ENCODE results near the gene GRM8.

Gene GRM8

GRCh38 chr7:126605553-126605952 lies 647.2 kb downstream of the GRM8 start:
- no peak overlapping the region for H3K27ac ChIP-seq (ENCODE audit: low read depth, low read length)
- no peaks in the 10 kb centered on the region for H3K27me3 ChIP-seq (ENCODE audit: control insufficient read depth, insufficient read depth, low read length)

GRCh38 chr7:126605056-126605455 lies 647.7 kb downstream of the GRM8 start:
- no peaks in the 10 kb centered on the region for H3K36me3 ChIP-seq (ENCODE audit: control insufficient read depth, insufficient read depth, low read length)
- no peak overlapping the region for H3K9ac ChIP-seq (ENCODE audit: low read depth, low read length)
- no peaks in the 10 kb centered on the region for H3K4me1 ChIP-seq (ENCODE audit: control insufficient read depth, insufficient read depth, low read length)
- no peaks in the 10 kb centered on the region for H3K27me3 ChIP-seq (ENCODE audit: control insufficient read depth, insufficient read depth, low read length)
- H3K27ac ChIP-seq (ENCODE audit: low read depth, low read length): no peak overlapping the region
- no peak overlapping the region for H3K4me3 ChIP-seq (ENCODE audit: low read depth, low read length)
- H3K9me3 ChIP-seq (ENCODE audit: control insufficient read depth, insufficient read depth, low read length): no peaks in the 10 kb centered on the region

More at GRCh38 chr7:126605553-126605952, 647.2 kb downstream of the GRM8 start:
- H3K36me3 ChIP-seq (ENCODE audit: control insufficient read depth, insufficient read depth, low read length): no peaks in the 10 kb centered on the region
- H3K4me1 ChIP-seq (ENCODE audit: control insufficient read depth, insufficient read depth, low read length): no peaks in the 10 kb centered on the region
- H3K9me3 ChIP-seq (ENCODE audit: control insufficient read depth, insufficient read depth, low read length): no peaks in the 10 kb centered on the region
- H3K4me3 ChIP-seq (ENCODE audit: low read depth, low read length): no peak overlapping the region
- H3K9ac ChIP-seq (ENCODE audit: low read depth, low read length): no peak overlapping the region

DNA sequence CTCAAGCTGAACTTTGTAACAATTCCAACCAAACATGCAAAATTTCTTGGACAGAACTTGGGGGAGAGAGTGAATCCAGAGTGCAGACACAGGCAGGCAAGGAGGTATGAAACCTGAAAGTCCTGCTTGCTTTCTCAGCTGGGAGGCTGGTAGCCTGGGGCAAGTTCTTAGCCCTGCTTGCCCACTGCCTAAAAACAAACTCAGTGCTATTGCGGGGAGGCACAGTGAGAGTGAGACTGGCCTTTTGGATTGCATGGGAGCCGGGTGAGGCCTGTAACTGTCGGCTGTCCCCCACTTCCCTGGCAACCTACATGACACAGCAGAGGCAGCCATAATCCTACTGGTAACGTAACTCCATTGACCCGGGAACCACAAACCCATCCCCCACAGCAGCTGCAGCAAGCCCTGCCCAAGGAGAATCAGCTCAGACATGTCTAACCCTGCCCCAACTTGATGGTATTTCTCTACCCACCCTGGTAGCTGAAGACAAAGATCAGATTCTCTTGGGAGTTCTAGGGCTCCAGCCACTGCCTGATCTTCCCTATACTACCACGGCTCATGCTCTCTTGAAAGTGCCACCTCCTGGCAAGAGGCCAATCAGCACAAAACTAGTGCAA lies 663.6 kb downstream of the GRM8 start:
- no peaks in the 10 kb centered on the region for H3K27me3 ChIP-seq (ENCODE audit: control insufficient read depth, insufficient read depth, low read length)
- H3K9me3 ChIP-seq (ENCODE audit: control insufficient read depth, insufficient read depth, low read length): no peaks in the 10 kb centered on the region
- no peak overlapping the region for H3K9ac ChIP-seq (ENCODE audit: low read depth, low read length)
- no peak overlapping the region for H3K4me3 ChIP-seq (ENCODE audit: low read depth, low read length)
- H3K4me1 ChIP-seq (ENCODE audit: control insufficient read depth, insufficient read depth, low read length): no peaks in the 10 kb centered on the region
- no peaks in the 10 kb centered on the region for H3K36me3 ChIP-seq (ENCODE audit: control insufficient read depth, insufficient read depth, low read length)
- H3K27ac ChIP-seq (ENCODE audit: low read depth, low read length): no peak overlapping the region

- peaks cover 4% of the 10 kb centered on the region; the same call in 1 of the 2 replicates for H3K4me1 ChIP-seq (ENCODE audit: control insufficient read depth, insufficient read depth, low read length)
- H3K27ac ChIP-seq (ENCODE audit: low read depth, low read length): no peak overlapping the region
- H3K27me3 ChIP-seq (ENCODE audit: control insufficient read depth, insufficient read depth, low read length): no peaks in the 10 kb centered on the region
- H3K4me3 ChIP-seq (ENCODE audit: low read depth, low read length): no peak overlapping the region
- no peak overlapping the region for H3K9ac ChIP-seq (ENCODE audit: low read depth, low read length)
- no peaks in the 10 kb centered on the region for H3K36me3 ChIP-seq (ENCODE audit: control insufficient read depth, insufficient read depth, low read length)
- no peaks in the 10 kb centered on the region for H3K9me3 ChIP-seq (ENCODE audit: control insufficient read depth, insufficient read depth, low read length)
These were observed 674.4 kb downstream of the GRM8 start for GRCh38 chr7:126578338-126578737.

DNA sequence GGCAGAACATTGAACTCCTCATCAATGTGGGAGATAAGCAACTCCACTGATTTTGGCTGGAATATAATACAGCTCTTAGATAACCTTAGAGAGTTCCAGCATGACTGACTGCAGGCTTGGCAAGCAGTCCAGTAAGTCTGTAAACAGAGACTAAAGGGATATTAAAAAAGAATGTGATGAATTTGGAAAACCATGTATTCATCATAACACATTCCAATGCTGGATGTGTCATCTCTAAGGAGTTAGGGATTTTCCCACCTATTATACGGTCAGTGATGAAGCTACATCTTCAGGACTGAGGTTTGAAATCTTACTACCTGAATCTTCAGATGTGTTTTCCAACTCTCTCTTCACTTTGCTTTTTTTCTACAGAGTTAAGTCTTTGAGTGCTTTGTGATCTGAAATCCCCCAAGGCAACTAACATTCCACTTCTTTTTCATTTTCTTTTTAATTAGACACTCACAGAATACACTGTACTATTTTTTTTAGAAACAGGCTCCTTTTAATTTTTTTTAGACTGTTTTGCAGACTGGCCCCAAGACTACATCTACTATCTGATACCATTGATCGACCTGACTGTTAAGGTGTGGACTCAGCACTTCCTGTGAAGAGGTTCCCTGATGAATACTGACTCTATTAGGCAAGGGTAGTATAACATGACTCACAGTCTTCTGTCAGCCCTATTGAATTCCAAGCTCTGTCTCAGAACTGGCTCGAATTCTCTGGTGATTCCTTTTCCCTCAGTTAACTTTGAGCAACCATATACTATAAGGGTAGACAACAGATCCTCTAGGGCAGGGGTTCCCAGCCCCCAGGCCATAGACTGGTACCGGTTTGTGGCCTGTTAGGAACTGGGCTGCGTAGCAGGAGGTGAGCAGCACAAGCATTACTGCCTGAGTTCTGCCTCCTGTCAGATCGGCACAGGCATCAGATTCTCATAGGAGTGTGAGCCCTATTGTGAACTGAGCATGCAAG lies 678.2 kb downstream of the GRM8 start:
- Histone ChIP-seq H3K9me3 (ENCODE audit: control insufficient read depth, insufficient read depth, low read length) (no peaks in the 10 kb centered on the region), H3K9ac (ENCODE audit: low read depth, low read length) (no peak overlapping the region), H3K27me3 (ENCODE audit: control insufficient read depth, insufficient read depth, low read length) (no peaks in the 10 kb centered on the region), H3K36me3 (ENCODE audit: control insufficient read depth, insufficient read depth, low read length) (no peaks in the 10 kb centered on the region), H3K27ac (ENCODE audit: low read depth, low read length) (peak overlapping the region; percentile 43), H3K4me3 (ENCODE audit: low read depth, low read length) (no peak overlapping the region), H3K4me1 (ENCODE audit: control insufficient read depth, insufficient read depth, low read length) (peaks cover 4% of the 10 kb centered on the region; the same call in 1 of the 2 replicates)

DNA sequence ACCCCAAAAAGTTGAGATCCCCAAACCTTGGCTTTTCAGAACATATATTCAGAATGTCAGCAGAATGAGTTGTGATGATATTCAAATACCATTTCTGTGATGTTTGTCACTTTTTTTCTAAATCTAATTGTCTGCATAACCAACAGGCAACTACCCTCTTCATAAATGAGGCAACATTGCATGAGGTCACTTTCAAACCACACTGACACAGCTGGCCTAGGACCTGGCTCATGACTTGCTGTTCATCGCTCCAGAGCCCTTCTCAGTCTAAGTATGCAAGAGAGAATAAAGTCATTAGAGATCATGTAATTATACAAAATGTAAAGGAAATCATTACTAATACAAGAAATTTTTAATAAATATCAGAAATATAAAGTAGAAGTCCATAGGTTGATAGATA lies 681.9 kb downstream of the GRM8 start:
- no peaks in the 10 kb centered on the region for H3K36me3 ChIP-seq (ENCODE audit: control insufficient read depth, insufficient read depth, low read length)
- H3K27me3 ChIP-seq (ENCODE audit: control insufficient read depth, insufficient read depth, low read length): no peaks in the 10 kb centered on the region
- no peak overlapping the region for H3K27ac ChIP-seq (ENCODE audit: low read depth, low read length)
- H3K4me3 ChIP-seq (ENCODE audit: low read depth, low read length): no peak overlapping the region
- no peaks in the 10 kb centered on the region for H3K9me3 ChIP-seq (ENCODE audit: control insufficient read depth, insufficient read depth, low read length)
- no peak overlapping the region for H3K9ac ChIP-seq (ENCODE audit: low read depth, low read length)
- peaks cover 4% of the 10 kb centered on the region; the same call in 1 of the 2 replicates for H3K4me1 ChIP-seq (ENCODE audit: control insufficient read depth, insufficient read depth, low read length)

DNA sequence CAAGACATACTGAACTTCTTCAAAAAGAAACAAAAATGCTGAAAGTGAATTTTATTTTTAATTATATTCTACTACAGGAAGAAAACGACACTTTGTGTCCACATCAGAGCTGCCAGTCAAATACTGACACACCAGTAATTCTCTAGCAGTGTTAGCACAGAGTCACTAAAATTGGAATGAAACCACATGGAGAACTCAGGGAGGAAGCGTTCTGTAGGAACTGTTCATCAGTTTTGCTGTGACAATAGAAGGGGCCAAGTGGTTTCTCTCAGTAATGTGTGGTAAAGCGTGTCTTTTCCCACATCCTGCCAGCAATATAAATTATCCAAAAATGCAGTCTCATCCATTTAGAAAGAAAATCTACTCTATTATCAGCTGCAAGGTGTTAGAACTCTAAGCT lies 683.3 kb downstream of the GRM8 start:
- Histone ChIP-seq H3K27me3 (ENCODE audit: control insufficient read depth, insufficient read depth, low read length) (no peaks in the 10 kb centered on the region), H3K9me3 (ENCODE audit: control insufficient read depth, insufficient read depth, low read length) (no peaks in the 10 kb centered on the region), H3K9ac (ENCODE audit: low read depth, low read length) (no peak overlapping the region), H3K36me3 (ENCODE audit: control insufficient read depth, insufficient read depth, low read length) (no peaks in the 10 kb centered on the region), H3K4me3 (ENCODE audit: low read depth, low read length) (no peak overlapping the region), H3K4me1 (ENCODE audit: control insufficient read depth, insufficient read depth, low read length) (no peaks in the 10 kb centered on the region), H3K27ac (ENCODE audit: low read depth, low read length) (no peak overlapping the region)

GRCh38 chr7:126557271-126557670 lies 695.5 kb downstream of the GRM8 start:
- H3K4me3 ChIP-seq (ENCODE audit: low read depth, low read length): no peak overlapping the region
- H3K9me3 ChIP-seq (ENCODE audit: control insufficient read depth, insufficient read depth, low read length): no peaks in the 10 kb centered on the region
- H3K4me1 ChIP-seq (ENCODE audit: control insufficient read depth, insufficient read depth, low read length): no peaks in the 10 kb centered on the region
- no peak overlapping the region for H3K9ac ChIP-seq (ENCODE audit: low read depth, low read length)
- H3K27ac ChIP-seq (ENCODE audit: low read depth, low read length): no peak overlapping the region
- no peaks in the 10 kb centered on the region for H3K27me3 ChIP-seq (ENCODE audit: control insufficient read depth, insufficient read depth, low read length)
- no peaks in the 10 kb centered on the region for H3K36me3 ChIP-seq (ENCODE audit: control insufficient read depth, insufficient read depth, low read length)

- no peak overlapping the region for H3K9ac ChIP-seq (ENCODE audit: low read depth, low read length)
- no peaks in the 10 kb centered on the region for H3K36me3 ChIP-seq (ENCODE audit: control insufficient read depth, insufficient read depth, low read length)
- H3K4me1 ChIP-seq (ENCODE audit: control insufficient read depth, insufficient read depth, low read length): no peaks in the 10 kb centered on the region
- no peaks in the 10 kb centered on the region for H3K27me3 ChIP-seq (ENCODE audit: control insufficient read depth, insufficient read depth, low read length)
- no peak overlapping the region for H3K27ac ChIP-seq (ENCODE audit: low read depth, low read length)
- H3K4me3 ChIP-seq (ENCODE audit: low read depth, low read length): no peak overlapping the region
- H3K9me3 ChIP-seq (ENCODE audit: control insufficient read depth, insufficient read depth, low read length): no peaks in the 10 kb centered on the region
These were observed 711.3 kb downstream of the GRM8 start for GRCh38 chr7:126541406-126541805.

- no peaks in the 10 kb centered on the region for H3K27me3 ChIP-seq (ENCODE audit: control insufficient read depth, insufficient read depth, low read length)
- H3K9me3 ChIP-seq (ENCODE audit: control insufficient read depth, insufficient read depth, low read length): no peaks in the 10 kb centered on the region
- no peak overlapping the region for H3K9ac ChIP-seq (ENCODE audit: low read depth, low read length)
- H3K4me1 ChIP-seq (ENCODE audit: control insufficient read depth, insufficient read depth, low read length): peaks cover 3% of the 10 kb centered on the region; the same call in 1 of the 2 replicates
- no peak overlapping the region for H3K27ac ChIP-seq (ENCODE audit: low read depth, low read length)
- no peak overlapping the region for H3K4me3 ChIP-seq (ENCODE audit: low read depth, low read length)
- H3K36me3 ChIP-seq (ENCODE audit: control insufficient read depth, insufficient read depth, low read length): no peaks in the 10 kb centered on the region
These were observed 717.6 kb downstream of the GRM8 start for GRCh38 chr7:126535176-126535575.

DNA sequence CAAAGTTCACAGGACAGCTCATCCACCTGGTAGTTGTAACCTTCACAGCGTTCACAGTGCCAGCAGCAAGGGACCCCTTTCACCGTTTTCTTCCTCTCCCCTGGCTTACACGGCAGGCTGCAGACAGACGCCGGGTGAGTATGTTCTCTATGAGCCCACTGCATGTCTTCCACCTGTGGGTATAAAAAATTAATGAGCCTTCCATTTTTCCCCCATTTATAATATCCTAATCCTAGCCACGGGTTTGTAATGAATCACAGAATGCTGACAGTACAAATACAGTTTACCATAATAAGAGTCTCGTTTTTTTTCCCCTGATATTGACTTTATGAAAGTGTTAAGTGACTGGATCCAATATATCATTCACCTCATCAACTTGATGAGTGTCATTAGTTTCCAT lies 719.0 kb downstream of the GRM8 start:
- Histone ChIP-seq H3K27ac (ENCODE audit: low read depth, low read length) (no peak overlapping the region), H3K9ac (ENCODE audit: low read depth, low read length) (no peak overlapping the region), H3K4me1 (ENCODE audit: control insufficient read depth, insufficient read depth, low read length) (peaks cover 3% of the 10 kb centered on the region; the same call in 1 of the 2 replicates), H3K36me3 (ENCODE audit: control insufficient read depth, insufficient read depth, low read length) (no peaks in the 10 kb centered on the region), H3K27me3 (ENCODE audit: control insufficient read depth, insufficient read depth, low read length) (no peaks in the 10 kb centered on the region), H3K9me3 (ENCODE audit: control insufficient read depth, insufficient read depth, low read length) (no peaks in the 10 kb centered on the region), H3K4me3 (ENCODE audit: low read depth, low read length) (no peak overlapping the region)

Data from HUES48 (cell line).